Esophagus squamous epithelium (tissue), 4 donors: Measurements from ENCODE around the gene KLK6.

Experiments
- POLR2A ChIP-seq, 4 donors: fragments of 450-650 bp; IDR thresholded peaks; one replicate each; pipeline ENCODE4 v1.6.1; 2017; ENCODE audit warnings: antibody characterized with exemption in 4 of 4, mild to moderate bottlenecking in 4 of 4, moderate library complexity in 3 of 4
- TF ChIP-seq, protein P1 (sequence below), 6 experiments: fragments of 450-650 bp in 4 of 6; fragments of 200-600 bp in 2 of 6; sonication (generic) in 2 of 6; IDR thresholded peaks; one replicate each; pipeline ENCODE4 v1.5.1; 2016 to 2019; ENCODE audit warnings: antibody characterized with exemption in 6 of 6, mild to moderate bottlenecking in 4 of 6, moderate library complexity in 4 of 6

DNA sequence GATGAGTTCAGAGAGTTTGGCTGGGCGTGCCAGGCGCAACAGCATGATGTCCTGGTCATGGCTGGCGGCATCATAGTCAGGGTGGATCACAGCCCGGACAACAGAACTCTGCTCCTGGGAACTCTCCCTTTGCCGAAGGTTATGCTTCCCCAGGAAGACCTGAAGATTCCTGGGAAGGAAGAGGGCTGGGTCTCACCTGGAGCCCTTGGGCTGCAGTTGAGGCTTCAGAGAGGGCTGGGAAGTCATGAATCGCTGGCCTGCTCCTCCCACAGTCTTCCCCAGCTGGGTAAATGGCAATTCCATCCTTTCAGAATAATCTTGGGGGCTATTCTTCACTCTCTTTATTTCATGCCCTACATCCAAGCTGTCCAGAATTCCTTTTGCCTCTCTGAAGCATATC, 6.0 kb downstream of the KLK6 start:
- TF ChIP-seq, protein P1, sequence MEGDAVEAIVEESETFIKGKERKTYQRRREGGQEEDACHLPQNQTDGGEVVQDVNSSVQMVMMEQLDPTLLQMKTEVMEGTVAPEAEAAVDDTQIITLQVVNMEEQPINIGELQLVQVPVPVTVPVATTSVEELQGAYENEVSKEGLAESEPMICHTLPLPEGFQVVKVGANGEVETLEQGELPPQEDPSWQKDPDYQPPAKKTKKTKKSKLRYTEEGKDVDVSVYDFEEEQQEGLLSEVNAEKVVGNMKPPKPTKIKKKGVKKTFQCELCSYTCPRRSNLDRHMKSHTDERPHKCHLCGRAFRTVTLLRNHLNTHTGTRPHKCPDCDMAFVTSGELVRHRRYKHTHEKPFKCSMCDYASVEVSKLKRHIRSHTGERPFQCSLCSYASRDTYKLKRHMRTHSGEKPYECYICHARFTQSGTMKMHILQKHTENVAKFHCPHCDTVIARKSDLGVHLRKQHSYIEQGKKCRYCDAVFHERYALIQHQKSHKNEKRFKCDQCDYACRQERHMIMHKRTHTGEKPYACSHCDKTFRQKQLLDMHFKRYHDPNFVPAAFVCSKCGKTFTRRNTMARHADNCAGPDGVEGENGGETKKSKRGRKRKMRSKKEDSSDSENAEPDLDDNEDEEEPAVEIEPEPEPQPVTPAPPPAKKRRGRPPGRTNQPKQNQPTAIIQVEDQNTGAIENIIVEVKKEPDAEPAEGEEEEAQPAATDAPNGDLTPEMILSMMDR (IDR thresholded peaks at IDR 0.05): no peak
- no peak for TF ChIP-seq POLR2A (IDR thresholded peaks at IDR 0.05)
